GF-D8 (cell line): Measurements from ENCODE around the gene CDHR2.

Source experiments
- DNase-seq: peaks from one replicate; lab custom pipeline; 2025; lab: John Stamatoyannopoulos, UW

The CDHR2 gene

GRCh38 chr5:176620333-176620981 is 71.3 kb downstream of the CDHR2 start:
- no peak for DNase-seq

GRCh38 chr5:176621661-176622079 is 72.5 kb downstream of the CDHR2 start:
- no peak for DNase-seq

DNA sequence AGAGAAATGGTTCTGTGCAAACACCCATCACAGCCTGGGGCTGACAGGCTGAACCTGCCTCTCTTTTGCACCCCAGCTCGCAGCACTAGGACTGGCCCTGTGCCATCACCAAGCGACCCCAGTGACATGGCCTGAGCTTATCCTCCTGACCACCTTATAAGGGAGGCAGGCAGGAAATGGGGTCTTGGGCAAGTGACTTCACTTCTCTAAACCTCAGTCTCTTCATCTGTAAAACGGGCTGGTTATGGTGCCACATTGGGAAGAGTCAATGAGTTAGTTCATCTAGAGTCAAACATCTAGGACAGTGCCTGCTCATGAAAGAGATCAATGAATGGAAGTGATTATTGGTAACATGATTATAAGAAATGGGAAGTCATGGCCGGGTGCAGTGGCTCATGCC is 75.0 kb downstream of the CDHR2 start:
- DNase-seq, result no peak

- DNase-seq, result no peak
These were observed 75.8 kb downstream of the CDHR2 start for GRCh38 chr5:176624938-176625337.

GRCh38 chr5:176625512-176625911 is 76.4 kb downstream of the CDHR2 start:
- no peak for DNase-seq

DNA sequence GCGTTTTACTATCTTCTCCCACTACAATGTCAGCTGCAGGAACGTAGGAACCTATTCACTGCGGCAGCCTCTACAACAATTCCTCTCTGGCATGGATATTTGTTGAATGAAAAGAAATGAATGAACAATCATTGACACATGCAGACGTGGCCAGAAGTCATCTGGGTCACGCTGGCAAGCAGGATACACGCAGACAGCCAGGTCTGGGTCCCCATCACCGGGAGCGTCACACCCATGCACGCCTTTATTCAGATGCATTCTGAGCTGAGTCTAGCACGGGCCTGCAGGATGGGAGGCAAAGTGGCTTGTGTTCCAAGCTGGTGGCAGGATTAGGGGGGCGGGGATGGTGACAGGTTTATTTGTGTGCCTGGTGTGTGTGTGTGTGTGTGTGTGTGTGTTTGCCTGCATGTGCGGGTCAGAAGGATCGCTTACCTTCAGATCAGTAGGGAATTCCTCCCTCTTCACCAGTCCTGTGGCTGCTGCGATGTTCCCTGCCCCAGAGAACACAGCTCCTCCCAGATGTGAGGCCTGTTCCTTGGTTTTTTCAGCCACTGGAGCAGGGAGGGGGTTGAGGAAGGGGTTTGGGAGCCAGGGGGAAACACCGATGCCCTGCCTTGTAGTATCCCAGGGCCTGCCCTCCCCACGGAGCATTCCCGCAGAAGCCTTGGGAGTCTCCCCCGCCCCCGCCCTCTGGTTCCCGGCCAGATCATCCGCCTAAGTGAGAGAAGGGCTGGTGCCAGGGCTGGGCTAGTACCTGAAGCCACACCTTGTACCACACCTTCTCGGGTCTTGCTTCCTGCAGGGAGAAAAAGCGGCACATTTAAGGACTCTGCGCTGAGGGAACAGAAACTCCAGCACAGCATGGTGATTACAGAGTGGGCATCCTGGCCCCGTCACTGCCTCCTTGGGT is 77.1 kb downstream of the CDHR2 start:
- no peak for DNase-seq

- no peak for DNase-seq
These were observed 77.7 kb downstream of the CDHR2 start for GRCh38 chr5:176626876-176627236.

GRCh38 chr5:176627582-176627981 is 78.4 kb downstream of the CDHR2 start:
- DNase-seq, result no peak

DNA sequence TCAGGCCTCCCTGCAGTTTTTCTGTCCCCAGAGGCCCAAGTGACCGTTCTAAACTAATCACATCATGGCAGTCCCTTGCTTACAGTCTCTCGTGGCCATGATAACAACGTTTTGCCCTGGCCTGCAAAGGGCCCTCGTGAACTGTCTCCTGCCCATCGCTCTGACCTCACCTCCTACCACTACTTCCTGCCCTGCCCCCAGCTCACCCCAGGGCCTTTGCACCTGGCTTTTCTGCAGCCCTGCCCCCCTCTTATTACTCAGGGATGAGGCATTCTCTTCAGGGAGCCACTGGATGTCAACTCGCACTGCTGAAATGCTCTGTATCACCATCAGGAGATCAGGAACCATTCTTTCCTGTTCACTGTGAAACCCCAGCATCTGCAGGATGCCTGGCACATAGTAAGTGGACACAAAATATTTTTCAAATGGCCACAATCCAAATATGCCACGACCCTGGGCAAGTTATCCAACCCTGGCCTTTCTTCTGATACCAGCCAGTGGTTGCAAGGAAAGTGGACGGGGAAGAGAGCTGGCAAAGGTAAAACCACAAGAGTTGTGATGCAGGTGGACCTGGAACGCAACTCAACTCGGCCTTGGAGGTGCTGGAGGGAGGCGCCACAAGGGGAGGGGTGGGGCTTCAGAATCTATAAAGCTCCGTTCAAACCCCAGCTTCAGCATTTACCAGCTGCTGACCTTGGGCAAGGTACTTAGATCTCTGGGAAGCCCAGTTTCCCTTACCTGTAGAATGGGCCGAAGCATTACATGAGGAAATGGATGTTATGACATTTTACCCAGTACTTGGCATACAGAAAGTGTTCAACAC is 79.5 kb downstream of the CDHR2 start:
- DNase-seq, result no peak

- no peak for DNase-seq
These were observed 80.2 kb downstream of the CDHR2 start for GRCh38 chr5:176629317-176629852.

GRCh38 chr5:176629853-176630680 is 80.9 kb downstream of the CDHR2 start, which contains the start of the genes EIF4E1B and SNCB:
TSS of gene EIF4E1B (plus strand) at chr5:176630675. CDS start at chr5:176642788, 12,113 bp downstream.
TSS of gene SNCB (minus strand) at chr5:176630534. CDS start at chr5:176629654, 880 bp downstream.
- DNase-seq, result no peak

DNA sequence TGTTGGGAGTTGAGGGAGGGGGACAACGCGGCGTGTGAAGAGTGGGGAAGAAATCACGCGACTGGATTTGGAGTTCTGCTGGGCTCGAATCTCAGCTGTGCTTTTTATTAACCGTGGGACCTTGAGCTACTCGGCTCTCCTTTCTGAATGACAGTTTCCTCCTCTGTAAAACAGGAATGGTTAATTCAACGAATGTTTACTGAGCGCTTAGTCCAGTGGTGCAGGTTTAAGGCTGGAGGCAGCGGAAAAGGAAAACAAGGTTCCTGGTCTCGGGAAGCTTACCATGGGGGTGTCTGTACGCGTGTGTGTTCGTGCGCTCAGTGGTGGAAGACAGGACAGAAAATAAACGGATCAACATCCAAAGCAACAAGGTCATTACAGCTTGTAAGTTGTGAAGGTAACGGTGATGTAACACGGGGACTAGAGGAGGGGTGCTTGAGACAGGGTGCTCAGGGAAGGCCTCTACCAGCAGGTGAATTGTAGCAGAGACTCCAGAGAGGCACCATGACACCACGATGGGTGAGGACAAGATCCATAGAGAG is 81.6 kb downstream of the CDHR2 start:
- no peak for DNase-seq

GRCh38 chr5:176631383-176632200 is 82.5 kb downstream of the CDHR2 start:
- no peak for DNase-seq

GRCh38 chr5:176632745-176633144 is 83.6 kb downstream of the CDHR2 start:
- DNase-seq, result no peak

GRCh38 chr5:176633598-176633997 is 84.5 kb downstream of the CDHR2 start:
- no peak for DNase-seq

- no peak for DNase-seq
These were observed 87.3 kb downstream of the CDHR2 start for GRCh38 chr5:176636426-176636825.

DNA sequence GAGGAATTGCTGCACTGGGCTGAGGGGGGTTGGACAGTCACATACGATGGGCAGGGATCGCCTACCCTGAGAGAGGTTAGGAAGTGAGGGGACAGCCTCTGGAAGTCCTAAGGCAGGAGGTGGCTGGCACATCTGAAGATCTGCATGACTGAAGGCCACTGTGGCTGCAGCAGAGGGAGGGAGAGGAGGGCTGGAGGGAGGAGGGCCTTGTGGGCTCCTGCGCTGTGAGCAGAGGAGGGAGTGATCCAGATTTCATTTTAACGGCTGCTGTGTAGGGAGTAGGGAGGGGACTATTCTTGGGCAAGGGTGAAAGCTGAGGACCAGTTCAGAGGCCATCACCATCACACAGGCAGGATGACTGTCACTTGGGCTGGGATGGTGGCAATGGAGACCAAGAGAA is 88.4 kb downstream of the CDHR2 start:
- DNase-seq, result no peak

DNA sequence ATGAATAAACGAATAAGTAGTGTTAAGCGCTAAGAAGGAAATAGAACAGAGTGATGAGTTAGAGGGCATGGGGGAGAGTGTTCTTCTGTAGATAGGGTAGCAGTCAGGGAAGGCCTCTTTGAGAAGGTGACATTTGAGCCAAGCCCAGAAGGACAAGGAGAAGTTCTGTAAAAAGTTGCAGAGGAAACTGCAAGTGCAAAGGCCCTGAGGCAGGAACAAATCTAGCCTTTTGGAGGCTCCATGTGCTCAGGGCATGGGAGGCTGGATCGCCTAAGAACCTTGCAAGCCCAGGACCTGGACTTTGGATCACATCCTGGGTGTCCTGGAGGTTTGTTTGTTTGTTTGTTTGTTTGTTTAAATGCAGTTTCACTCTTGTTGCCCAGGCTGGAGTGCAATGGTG is 89.3 kb downstream of the CDHR2 start:
- no peak for DNase-seq

GRCh38 chr5:176639208-176639607 is 90.1 kb downstream of the CDHR2 start:
- DNase-seq, result no peak

GRCh38 chr5:176639981-176640380 is 90.8 kb downstream of the CDHR2 start:
- no peak for DNase-seq
